H9 (cell line): ENCODE results near the gene TLL2. TPM values are rescaled to one million over a fixed set of nuclear protein-coding genes. Genes with fewer than 3 reads are reported as not detected.

Source experiments
- DNase-seq: peaks from one replicate; pipeline ENCODE4 v3.0.0-alpha.2; 2017
- H2AFZ ChIP-seq: one replicate; pipeline ENCODE4 v1.6.1; 2013; ENCODE audit warnings: mild to moderate bottlenecking, low read length, control low read depth, moderate library complexity
- H2AK5ac ChIP-seq: 2 replicates; pipeline ENCODE4 v1.6.1; 2013; ENCODE audit warnings: low read length, control low read depth, mixed read lengths; ENCODE audit not compliant: insufficient read length
- H2BK120ac ChIP-seq: one replicate; pipeline ENCODE4 v1.6.1; 2013; ENCODE audit warnings: low read depth, mild to moderate bottlenecking, low read length, control low read depth, inconsistent platforms; ENCODE audit not compliant: poor library complexity, severe bottlenecking
- H2BK12ac ChIP-seq: 2 replicates; pipeline ENCODE4 v1.6.1; 2013; ENCODE audit warnings: low read length, control low read depth, mixed read lengths, low read depth; ENCODE audit not compliant: insufficient read length
- H2BK15ac ChIP-seq: 2 replicates; pipeline ENCODE4 v1.6.1; 2013; ENCODE audit warnings: low read depth, low read length, control low read depth
- H2BK20ac ChIP-seq: one replicate; pipeline ENCODE4 v1.6.1; 2013; ENCODE audit warnings: low read depth, mild to moderate bottlenecking, low read length, control low read depth, inconsistent platforms; ENCODE audit not compliant: poor library complexity, severe bottlenecking
- H2BK5ac ChIP-seq: 2 replicates; pipeline ENCODE4 v1.6.1; 2013; ENCODE audit warnings: low read length, control low read depth, mixed read lengths; ENCODE audit not compliant: insufficient read length
- H3K14ac ChIP-seq: 2 replicates; pipeline ENCODE4 v1.6.1; 2013; ENCODE audit warnings: low read length, control low read depth; ENCODE audit not compliant: insufficient read depth
- H3K18ac ChIP-seq: 2 replicates; pipeline ENCODE4 v1.6.1; 2013; ENCODE audit warnings: low read depth, mild to moderate bottlenecking, mixed read lengths, low read length, control low read depth; ENCODE audit not compliant: insufficient read length
- H3K23ac ChIP-seq: 2 replicates; pipeline ENCODE4 v1.6.1; 2013; ENCODE audit warnings: low read length, control low read depth, mixed read lengths, low read depth; ENCODE audit not compliant: insufficient read length
- H3K23me2 ChIP-seq: 2 replicates; pipeline ENCODE4 v1.6.1; 2013; ENCODE audit warnings: low read depth, mild to moderate bottlenecking, mixed read lengths, low read length, control low read depth; ENCODE audit not compliant: insufficient read length, poor library complexity, severe bottlenecking
- H3K27ac ChIP-seq: 2 replicates; pipeline ENCODE4 v1.5.1; 2013; ENCODE audit warnings: low read length, control low read depth, mixed read lengths, low read depth; ENCODE audit not compliant: insufficient read length
- H3K27me3 ChIP-seq: 2 replicates; pipeline ENCODE4 v1.6.1; 2013; ENCODE audit warnings: low read length, control low read depth, inconsistent platforms; ENCODE audit not compliant: insufficient read depth
- H3K4ac ChIP-seq: 2 replicates; pipeline ENCODE4 v1.6.1; 2013; ENCODE audit warnings: low read depth, mild to moderate bottlenecking, control low read depth, inconsistent platforms, low read length, moderate library complexity
- H3K4me1 ChIP-seq: 2 replicates; pipeline ENCODE4 v1.6.1; 2013; ENCODE audit warnings: low read length, control low read depth, inconsistent platforms; ENCODE audit not compliant: insufficient read depth
- H3K4me2 ChIP-seq: 2 replicates; pipeline ENCODE4 v1.6.1; 2013; ENCODE audit warnings: low read length, control low read depth, mixed read lengths; ENCODE audit not compliant: insufficient read length, insufficient read depth
- H3K56ac ChIP-seq: 2 replicates; pipeline ENCODE4 v1.6.1; 2013; ENCODE audit warnings: low read depth, mild to moderate bottlenecking, mixed read lengths, low read length, control low read depth; ENCODE audit not compliant: insufficient read length
- H3K79me1 ChIP-seq: 2 replicates; pipeline ENCODE4 v1.6.1; 2013; ENCODE audit warnings: low read depth, mild to moderate bottlenecking, moderate library complexity, low read length, control low read depth, inconsistent platforms; ENCODE audit not compliant: insufficient read depth, poor library complexity, severe bottlenecking
- H3K79me2 ChIP-seq: 2 replicates; pipeline ENCODE4 v1.6.1; 2013; ENCODE audit warnings: low read length, control low read depth, inconsistent platforms; ENCODE audit not compliant: insufficient read depth
- H3K9ac ChIP-seq: 2 replicates; pipeline ENCODE4 v1.6.1; 2013; ENCODE audit warnings: low read length, control low read depth, mixed read lengths; ENCODE audit not compliant: insufficient read length; ENCODE audit errors: extremely low read depth
- H3K9me3 ChIP-seq: one replicate; pipeline ENCODE4 v1.6.1; 2013; ENCODE audit warnings: low read depth, low read length, inconsistent platforms; ENCODE audit not compliant: control insufficient read depth
- H3T11ph ChIP-seq: one replicate; pipeline ENCODE4 v1.6.1; 2013; ENCODE audit warnings: mild to moderate bottlenecking, low read length, control low read depth, inconsistent platforms
- H4K20me1 ChIP-seq: one replicate; pipeline ENCODE4 v1.6.1; 2013; ENCODE audit not compliant: control insufficient read depth, insufficient read length, insufficient read depth
- H4K5ac ChIP-seq: 2 replicates; pipeline ENCODE4 v1.6.1; 2013; ENCODE audit warnings: low read depth, mild to moderate bottlenecking, mixed read lengths, low read length, control low read depth; ENCODE audit not compliant: insufficient read length
- H4K8ac ChIP-seq: replicated peaks from 2 replicates; pipeline ENCODE4 v1.6.1; 2013; ENCODE audit warnings: low read length, control low read depth, mixed read lengths, low read depth; ENCODE audit not compliant: insufficient read length
- H4K91ac ChIP-seq: 2 replicates; pipeline ENCODE4 v1.6.1; 2013; ENCODE audit warnings: low read depth, mild to moderate bottlenecking, moderate library complexity, mixed read lengths, low read length, control low read depth; ENCODE audit not compliant: insufficient read length
- H3K27ac Mint-ChIP-seq, 3 experiments: 2 replicates in 2 of 3; 3 replicates in 1 of 3; pipeline ENCODE4 v1.8.0; 2020 to 2021; ENCODE audit warnings: mixed read lengths in 3 of 3, mild to moderate bottlenecking in 1 of 3, moderate library complexity in 1 of 3
- H3K27me3 Mint-ChIP-seq: 2 replicates; pipeline ENCODE4 v1.8.0; 2021; ENCODE audit warnings: low read depth, mild to moderate bottlenecking, moderate library complexity, mixed read lengths
- H3K36me3 Mint-ChIP-seq, 3 experiments: 2 replicates in 2 of 3; 3 replicates in 1 of 3; pipeline ENCODE4 v1.8.0; 2020 to 2021; ENCODE audit warnings: low read depth in 3 of 3, mixed read lengths in 3 of 3; ENCODE audit not compliant: insufficient read depth in 1 of 3
- H3K4me1 Mint-ChIP-seq, 2 experiments: 2 replicates each; pipeline ENCODE4 v1.8.0; 2020; ENCODE audit warnings: mixed read lengths in 2 of 2
- H3K4me3 Mint-ChIP-seq, 2 experiments: 2 replicates in 1 of 2; 3 replicates in 1 of 2; pipeline ENCODE4 v1.8.0; 2020 to 2021; ENCODE audit warnings: mild to moderate bottlenecking in 2 of 2, mixed read lengths in 2 of 2, moderate library complexity in 1 of 2
- H3K9me3 Mint-ChIP-seq, 2 experiments: 2 replicates in 1 of 2; 3 replicates in 1 of 2; pipeline ENCODE4 v1.8.0; 2020; ENCODE audit warnings: mild to moderate bottlenecking in 2 of 2, mixed read lengths in 2 of 2, moderate library complexity in 1 of 2
- WGBS: extraction: QIAGEN DNeasy Blood & Tissue Kit; methylation state at CpG from one replicate; pipeline ENCODE4 v1.1.7; 2013; ENCODE audit warnings: missing lambda C conversion rate, low lambda C conversion rate, mixed read lengths; ENCODE audit not compliant: insufficient read length; ENCODE audit errors: extremely low coverage; 5-methylcytosine and 5-hydroxymethylcytosine counted together
- total RNA-seq: library from RNA; stranded (reverse); gene quantifications from 2 replicates; pipeline ENCODE4 v1.2.1, GENCODE V29; 2021
- TF ChIP-seq, protein P1 (sequence below): fragments of 200-600 bp; sonication (generic); conservative IDR thresholded peaks from 3 replicates; pipeline ENCODE4 v1.8.0; 2021; ENCODE audit warnings: antibody characterized with exemption, mild to moderate bottlenecking

Gene TLL2
- total RNA-seq, 1 experiment from 2014 or later: 1.4 TPM

DNA sequence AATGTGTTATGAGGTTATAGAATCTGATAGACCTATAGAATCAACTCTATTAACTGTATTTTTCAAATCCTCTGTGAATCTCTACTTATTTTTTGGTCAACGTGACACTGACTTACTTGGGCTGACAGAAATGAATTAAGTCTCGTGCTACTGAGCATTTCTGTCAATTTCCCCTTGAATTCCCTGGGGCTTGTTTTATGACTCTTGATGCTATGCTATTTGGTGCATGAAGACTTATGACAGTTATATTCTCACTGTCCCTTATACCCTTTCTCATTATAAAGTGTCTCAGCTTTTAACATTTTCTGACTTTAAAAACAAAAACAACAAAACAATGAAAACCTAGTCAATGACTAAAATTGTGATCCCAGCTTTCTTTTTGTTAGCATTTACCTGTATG lies 86.4 kb downstream of the TLL2 start:
- H3K27me3 Mint-ChIP-seq: no peaks in the 10 kb centered on the region
- no peak overlapping the region for H3K23ac ChIP-seq
- H2BK20ac ChIP-seq: no peak overlapping the region
- H3K9me3 Mint-ChIP-seq: no peaks in the 10 kb centered on the region
- H3K4me1 Mint-ChIP-seq: peaks cover 2 to 9% of the 10 kb centered on the region in 2 experiments; a peak in 3 of 4 replicates
- H2AK5ac ChIP-seq: no peak overlapping the region
- H4K91ac ChIP-seq: no peak overlapping the region
- H3K9me3 ChIP-seq: no peaks in the 10 kb centered on the region
- no peak overlapping the region for H3K18ac ChIP-seq
- H3K27ac ChIP-seq: no peak overlapping the region
- no peak overlapping the region for H4K5ac ChIP-seq
- no peaks in the 10 kb centered on the region for H3K4me1 ChIP-seq
- no peak for DNase-seq
- H3K14ac ChIP-seq: no peak overlapping the region
- no peak overlapping the region for H3K56ac ChIP-seq
- H3K36me3 Mint-ChIP-seq: no peaks in the 10 kb centered on the region; a peak in 1 of 7 replicates
- no peaks in the 10 kb centered on the region for H3K79me1 ChIP-seq
- no peaks in the 10 kb centered on the region for H3K27me3 ChIP-seq
- no peaks in the 10 kb centered on the region for H3K23me2 ChIP-seq
- no peak overlapping the region for H2BK12ac ChIP-seq
- no peak overlapping the region for H4K8ac ChIP-seq
- H3K4me2 ChIP-seq: no peak overlapping the region
- TF ChIP-seq, protein P1, sequence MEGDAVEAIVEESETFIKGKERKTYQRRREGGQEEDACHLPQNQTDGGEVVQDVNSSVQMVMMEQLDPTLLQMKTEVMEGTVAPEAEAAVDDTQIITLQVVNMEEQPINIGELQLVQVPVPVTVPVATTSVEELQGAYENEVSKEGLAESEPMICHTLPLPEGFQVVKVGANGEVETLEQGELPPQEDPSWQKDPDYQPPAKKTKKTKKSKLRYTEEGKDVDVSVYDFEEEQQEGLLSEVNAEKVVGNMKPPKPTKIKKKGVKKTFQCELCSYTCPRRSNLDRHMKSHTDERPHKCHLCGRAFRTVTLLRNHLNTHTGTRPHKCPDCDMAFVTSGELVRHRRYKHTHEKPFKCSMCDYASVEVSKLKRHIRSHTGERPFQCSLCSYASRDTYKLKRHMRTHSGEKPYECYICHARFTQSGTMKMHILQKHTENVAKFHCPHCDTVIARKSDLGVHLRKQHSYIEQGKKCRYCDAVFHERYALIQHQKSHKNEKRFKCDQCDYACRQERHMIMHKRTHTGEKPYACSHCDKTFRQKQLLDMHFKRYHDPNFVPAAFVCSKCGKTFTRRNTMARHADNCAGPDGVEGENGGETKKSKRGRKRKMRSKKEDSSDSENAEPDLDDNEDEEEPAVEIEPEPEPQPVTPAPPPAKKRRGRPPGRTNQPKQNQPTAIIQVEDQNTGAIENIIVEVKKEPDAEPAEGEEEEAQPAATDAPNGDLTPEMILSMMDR: no peak
- no peaks in the 10 kb centered on the region for H4K20me1 ChIP-seq
- WGBS: no CpG with 5 or more reads among the region's 2 CpGs
- no peak overlapping the region for H3K9ac ChIP-seq
- H3K27ac Mint-ChIP-seq: no peak overlapping the region
- no peak overlapping the region for H2BK15ac ChIP-seq
- H2BK120ac ChIP-seq: no peak overlapping the region
- H3T11ph ChIP-seq: no peak overlapping the region
- no peak overlapping the region for H3K4me3 Mint-ChIP-seq
- no peak overlapping the region for H2AFZ ChIP-seq
- no peak overlapping the region for H2BK5ac ChIP-seq
- H3K4ac ChIP-seq: no peak overlapping the region
- no peaks in the 10 kb centered on the region for H3K79me2 ChIP-seq
